Measurements from ENCODE around the gene SRSF6. TPM values are rescaled to one million over a fixed set of nuclear protein-coding genes. Genes with fewer than 3 reads are reported as not detected.
"Not testable (repeated sequence)": the region's sequence is repeated elsewhere in the genome, so short reads cannot be mapped to it uniquely, and the experiment has no call there.

SRSF6 gene
- total RNA-seq, 1 experiment from 2014 or later: 202 TPM

GRCh38 chr20:43415661-43416430 lies 41.9 kb upstream of the SRSF6 start:
- H3K27me3 Mint-ChIP-seq (ENCODE audit: unreplicated experiment): peaks cover 37% of the 10 kb centered on the region
- no peak for DNase-seq
- CTCF ChIA-PET: no interaction called here
- no peak overlapping the region for H3K4me3 Mint-ChIP-seq (ENCODE audit: low read depth, unreplicated experiment)
- intact Hi-C loops (cut with micrococcal nuclease; ENCODE audit: unreplicated experiment): no loop called here
- peaks cover 9% of the 10 kb centered on the region for H3K9me3 Mint-ChIP-seq (ENCODE audit: low read depth, unreplicated experiment)
- H3K36me3 Mint-ChIP-seq (ENCODE audit: insufficient read depth, unreplicated experiment): no peaks in the 10 kb centered on the region
- no TSS peak for BruUV-seq (replicated peaks)
- no peak overlapping the region for H3K27ac Mint-ChIP-seq (ENCODE audit: unreplicated experiment)
- TF ChIP-seq, protein P1, sequence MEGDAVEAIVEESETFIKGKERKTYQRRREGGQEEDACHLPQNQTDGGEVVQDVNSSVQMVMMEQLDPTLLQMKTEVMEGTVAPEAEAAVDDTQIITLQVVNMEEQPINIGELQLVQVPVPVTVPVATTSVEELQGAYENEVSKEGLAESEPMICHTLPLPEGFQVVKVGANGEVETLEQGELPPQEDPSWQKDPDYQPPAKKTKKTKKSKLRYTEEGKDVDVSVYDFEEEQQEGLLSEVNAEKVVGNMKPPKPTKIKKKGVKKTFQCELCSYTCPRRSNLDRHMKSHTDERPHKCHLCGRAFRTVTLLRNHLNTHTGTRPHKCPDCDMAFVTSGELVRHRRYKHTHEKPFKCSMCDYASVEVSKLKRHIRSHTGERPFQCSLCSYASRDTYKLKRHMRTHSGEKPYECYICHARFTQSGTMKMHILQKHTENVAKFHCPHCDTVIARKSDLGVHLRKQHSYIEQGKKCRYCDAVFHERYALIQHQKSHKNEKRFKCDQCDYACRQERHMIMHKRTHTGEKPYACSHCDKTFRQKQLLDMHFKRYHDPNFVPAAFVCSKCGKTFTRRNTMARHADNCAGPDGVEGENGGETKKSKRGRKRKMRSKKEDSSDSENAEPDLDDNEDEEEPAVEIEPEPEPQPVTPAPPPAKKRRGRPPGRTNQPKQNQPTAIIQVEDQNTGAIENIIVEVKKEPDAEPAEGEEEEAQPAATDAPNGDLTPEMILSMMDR (IDR thresholded peaks at IDR 0.05; ENCODE audit: unreplicated experiment): no peak
- no peaks in the 10 kb centered on the region for H3K4me1 Mint-ChIP-seq (ENCODE audit: low read depth, unreplicated experiment)

DNA sequence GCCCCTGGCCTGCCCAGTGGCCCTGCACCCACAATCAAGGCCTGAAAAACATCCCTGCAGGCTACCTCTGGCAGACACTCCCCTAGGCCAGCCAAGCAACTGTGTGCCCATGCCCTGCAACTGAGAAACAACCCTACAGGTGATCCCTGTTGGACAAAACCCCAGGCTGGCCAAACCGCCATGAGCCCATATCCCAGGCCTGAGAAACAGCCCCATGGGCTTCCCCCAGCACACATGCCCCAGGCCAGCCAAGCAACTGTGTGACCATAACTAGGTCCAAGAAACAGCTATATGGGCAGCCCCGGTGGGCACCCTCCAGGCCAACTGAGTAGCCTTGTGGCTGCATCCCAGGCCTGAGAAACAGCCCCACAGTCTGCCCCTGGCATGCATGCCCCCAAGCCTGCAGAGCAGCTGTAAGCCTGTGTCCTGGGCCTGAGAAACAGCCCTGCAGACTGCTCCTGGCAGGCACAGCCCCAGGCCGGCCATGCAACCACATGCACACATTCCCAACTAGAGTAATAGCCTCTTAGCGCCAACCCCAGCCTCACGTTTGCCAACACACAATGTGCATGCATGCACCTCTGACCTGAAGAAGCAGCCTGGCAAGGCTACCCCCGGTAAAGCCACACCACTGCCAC lies 41.0 kb upstream of the SRSF6 start:
- no TSS peak for BruUV-seq (replicated peaks)
- Mint-ChIP-seq H3K27ac (ENCODE audit: unreplicated experiment) (no peak overlapping the region), H3K36me3 (ENCODE audit: insufficient read depth, unreplicated experiment) (no peaks in the 10 kb centered on the region), H3K27me3 (ENCODE audit: unreplicated experiment) (peaks cover 29% of the 10 kb centered on the region), H3K4me3 (ENCODE audit: low read depth, unreplicated experiment) (no peak overlapping the region), H3K4me1 (ENCODE audit: low read depth, unreplicated experiment) (no peaks in the 10 kb centered on the region), H3K9me3 (ENCODE audit: low read depth, unreplicated experiment) (peaks cover 9% of the 10 kb centered on the region)
- TF ChIP-seq, protein P1 (IDR thresholded peaks at IDR 0.05; ENCODE audit: unreplicated experiment): no peak
- DNase-seq: no peak
- intact Hi-C loops (cut with micrococcal nuclease; ENCODE audit: unreplicated experiment): no loop called here
- CTCF ChIA-PET: no interaction called here

DNA sequence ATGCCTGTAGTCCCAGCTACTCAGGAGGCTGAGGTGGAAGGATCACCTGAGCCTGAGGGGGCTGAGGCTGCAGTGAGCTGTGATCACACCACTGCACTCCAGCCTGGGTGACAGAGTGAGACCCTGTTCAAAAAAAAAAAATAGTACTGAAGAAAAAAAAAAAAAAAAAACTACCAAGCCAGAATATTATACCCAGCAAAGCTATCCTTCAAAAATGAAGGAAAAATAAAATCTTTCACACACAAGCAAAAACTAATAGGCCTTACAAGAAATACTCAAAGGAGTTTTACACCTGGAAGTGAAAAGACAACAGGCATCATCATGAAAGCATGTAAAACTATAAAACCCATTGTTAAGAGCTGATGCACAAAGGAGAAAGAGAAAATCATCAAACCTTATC lies 37.5 kb upstream of the SRSF6 start:
- H3K36me3 Mint-ChIP-seq (ENCODE audit: insufficient read depth, unreplicated experiment): no peaks in the 10 kb centered on the region
- H3K9me3 Mint-ChIP-seq (ENCODE audit: low read depth, unreplicated experiment): peaks cover 9% of the 10 kb centered on the region

GRCh38 chr20:43420913-43421312 lies 36.8 kb upstream of the SRSF6 start:
- H3K4me3 Mint-ChIP-seq (ENCODE audit: low read depth, unreplicated experiment); CTCF ChIA-PET; H3K27ac Mint-ChIP-seq (ENCODE audit: unreplicated experiment); BruUV-seq (replicated peaks); H3K9me3 Mint-ChIP-seq (ENCODE audit: low read depth, unreplicated experiment); H3K36me3 Mint-ChIP-seq (ENCODE audit: insufficient read depth, unreplicated experiment); H3K4me1 Mint-ChIP-seq (ENCODE audit: low read depth, unreplicated experiment); intact Hi-C loops (cut with micrococcal nuclease; ENCODE audit: unreplicated experiment); DNase-seq: not testable (repeated sequence)
- H3K27me3 Mint-ChIP-seq (ENCODE audit: unreplicated experiment): peaks cover 37% of the 10 kb centered on the region

More for the DNA sequence above, 37.5 kb upstream of the SRSF6 start:
- H3K27me3 Mint-ChIP-seq (ENCODE audit: unreplicated experiment): peaks cover 31% of the 10 kb centered on the region
- no peak overlapping the region for H3K27ac Mint-ChIP-seq (ENCODE audit: unreplicated experiment)
- H3K4me1 Mint-ChIP-seq (ENCODE audit: low read depth, unreplicated experiment): no peaks in the 10 kb centered on the region
- no TSS peak for BruUV-seq (replicated peaks)
- H3K4me3 Mint-ChIP-seq (ENCODE audit: low read depth, unreplicated experiment): no peak overlapping the region
- DNase-seq: no peak
- intact Hi-C loops (cut with micrococcal nuclease; ENCODE audit: unreplicated experiment): no loop called here
- TF ChIP-seq, protein P1 (IDR thresholded peaks at IDR 0.05; ENCODE audit: unreplicated experiment): no peak
- CTCF ChIA-PET: interaction anchor here (0.7 kb wide), 1 partner anchor 1818 kb away, joined by 6 read pairs; no protein-coding TSS in a partner anchor

DNA sequence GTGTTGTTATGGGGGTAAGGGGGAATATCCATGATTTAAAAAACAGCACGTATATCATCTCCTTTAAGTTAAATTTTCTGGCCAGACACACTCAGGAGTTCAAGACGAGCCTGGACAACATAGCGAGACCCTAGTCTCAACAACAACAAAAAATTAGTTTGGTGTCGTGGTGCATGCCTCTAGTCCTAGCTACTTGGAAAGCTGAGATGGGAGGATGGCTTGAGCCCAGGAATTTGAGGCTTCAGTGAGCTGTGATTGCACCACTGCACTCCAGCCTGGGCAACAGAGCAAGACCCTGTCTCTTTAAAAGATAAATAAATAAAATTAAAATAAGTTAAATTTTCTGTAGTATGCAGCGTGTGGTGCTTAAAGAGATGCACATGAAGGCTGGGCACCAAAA lies 31.5 kb upstream of the SRSF6 start:
- Mint-ChIP-seq H3K9me3 (ENCODE audit: low read depth, unreplicated experiment) (no peaks in the 10 kb centered on the region), H3K27ac (ENCODE audit: unreplicated experiment) (no peak overlapping the region), H3K4me1 (ENCODE audit: low read depth, unreplicated experiment) (peaks cover 2% of the 10 kb centered on the region), H3K36me3 (ENCODE audit: insufficient read depth, unreplicated experiment) (no peaks in the 10 kb centered on the region), H3K4me3 (ENCODE audit: low read depth, unreplicated experiment) (no peak overlapping the region), H3K27me3 (ENCODE audit: unreplicated experiment) (peaks cover 83% of the 10 kb centered on the region)
- DNase-seq: no peak
- BruUV-seq (replicated peaks): no TSS peak
- TF ChIP-seq, protein P1 (IDR thresholded peaks at IDR 0.05; ENCODE audit: unreplicated experiment): no peak
- CTCF ChIA-PET: no interaction called here
- intact Hi-C loops (cut with micrococcal nuclease; ENCODE audit: unreplicated experiment): no loop called here

Measured in Calu3 (cell line).